GM12864 (cell line): ENCODE data around the gene GRID1.

Experiments used
- DNase-seq: peaks from one replicate; pipeline ENCODE4 v3.0.0-alpha.2; 2011; ENCODE audit warnings: low read depth
- H3K4me3 ChIP-seq: 2 replicates; pipeline ENCODE4 v1.5.1; 2011; ENCODE audit warnings: mild to moderate bottlenecking, low read depth, low read length, control low read depth
- TF ChIP-seq, protein P1 (sequence below): IDR thresholded peaks from 2 replicates; pipeline ENCODE4 v1.5.1; 2011; ENCODE audit warnings: low read depth, mild to moderate bottlenecking, moderate library complexity, low read length, control low read depth, inconsistent platforms; ENCODE audit errors: missing control alignments

The GRID1 gene

DNA sequence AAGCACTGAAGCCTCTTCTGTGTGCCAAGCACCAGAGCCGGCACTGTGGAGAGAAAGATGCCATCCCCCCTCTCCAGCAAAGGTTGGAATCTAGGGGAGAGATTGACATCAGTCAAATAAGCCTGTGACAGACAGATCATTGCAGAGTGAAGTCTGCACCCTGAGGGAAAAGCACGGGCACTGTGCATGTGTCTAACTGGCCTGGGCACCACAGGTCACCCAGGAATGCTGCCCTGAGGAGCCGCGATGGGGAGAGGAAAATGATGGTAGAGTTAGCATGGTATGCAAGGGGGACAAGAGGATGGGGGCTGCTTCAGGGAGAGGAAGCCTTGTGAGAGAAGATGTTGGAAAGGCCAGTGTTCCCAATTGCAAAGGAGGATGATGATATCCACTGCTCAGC, 261.0 kb downstream of the GRID1 start:
- DNase-seq = no peak
- TF ChIP-seq, protein P1, sequence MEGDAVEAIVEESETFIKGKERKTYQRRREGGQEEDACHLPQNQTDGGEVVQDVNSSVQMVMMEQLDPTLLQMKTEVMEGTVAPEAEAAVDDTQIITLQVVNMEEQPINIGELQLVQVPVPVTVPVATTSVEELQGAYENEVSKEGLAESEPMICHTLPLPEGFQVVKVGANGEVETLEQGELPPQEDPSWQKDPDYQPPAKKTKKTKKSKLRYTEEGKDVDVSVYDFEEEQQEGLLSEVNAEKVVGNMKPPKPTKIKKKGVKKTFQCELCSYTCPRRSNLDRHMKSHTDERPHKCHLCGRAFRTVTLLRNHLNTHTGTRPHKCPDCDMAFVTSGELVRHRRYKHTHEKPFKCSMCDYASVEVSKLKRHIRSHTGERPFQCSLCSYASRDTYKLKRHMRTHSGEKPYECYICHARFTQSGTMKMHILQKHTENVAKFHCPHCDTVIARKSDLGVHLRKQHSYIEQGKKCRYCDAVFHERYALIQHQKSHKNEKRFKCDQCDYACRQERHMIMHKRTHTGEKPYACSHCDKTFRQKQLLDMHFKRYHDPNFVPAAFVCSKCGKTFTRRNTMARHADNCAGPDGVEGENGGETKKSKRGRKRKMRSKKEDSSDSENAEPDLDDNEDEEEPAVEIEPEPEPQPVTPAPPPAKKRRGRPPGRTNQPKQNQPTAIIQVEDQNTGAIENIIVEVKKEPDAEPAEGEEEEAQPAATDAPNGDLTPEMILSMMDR = no peak
- H3K4me3 ChIP-seq = no peak overlapping the region

DNA sequence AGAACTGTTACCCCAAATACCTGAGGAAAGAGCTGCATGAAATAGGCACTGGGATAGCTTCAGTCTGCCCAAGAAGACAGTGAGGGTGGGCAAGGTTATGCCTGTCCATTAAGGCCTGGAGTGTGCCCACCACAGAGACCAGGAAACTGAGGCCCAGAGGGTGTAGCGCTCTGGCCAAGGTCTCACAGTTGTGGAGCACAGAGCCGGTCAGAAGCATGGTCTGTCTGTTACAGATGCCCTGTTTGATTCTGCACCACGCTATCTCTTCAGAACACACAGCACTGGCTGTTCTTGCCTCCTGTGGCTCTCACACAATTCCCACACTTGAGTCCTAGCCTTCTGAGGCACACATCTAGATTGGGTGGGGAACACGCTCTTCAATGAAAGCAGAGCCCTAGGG, 261.4 kb downstream of the GRID1 start:
- DNase-seq = no peak
- no peak overlapping the region for H3K4me3 ChIP-seq
- TF ChIP-seq, protein P1 = no peak

DNA sequence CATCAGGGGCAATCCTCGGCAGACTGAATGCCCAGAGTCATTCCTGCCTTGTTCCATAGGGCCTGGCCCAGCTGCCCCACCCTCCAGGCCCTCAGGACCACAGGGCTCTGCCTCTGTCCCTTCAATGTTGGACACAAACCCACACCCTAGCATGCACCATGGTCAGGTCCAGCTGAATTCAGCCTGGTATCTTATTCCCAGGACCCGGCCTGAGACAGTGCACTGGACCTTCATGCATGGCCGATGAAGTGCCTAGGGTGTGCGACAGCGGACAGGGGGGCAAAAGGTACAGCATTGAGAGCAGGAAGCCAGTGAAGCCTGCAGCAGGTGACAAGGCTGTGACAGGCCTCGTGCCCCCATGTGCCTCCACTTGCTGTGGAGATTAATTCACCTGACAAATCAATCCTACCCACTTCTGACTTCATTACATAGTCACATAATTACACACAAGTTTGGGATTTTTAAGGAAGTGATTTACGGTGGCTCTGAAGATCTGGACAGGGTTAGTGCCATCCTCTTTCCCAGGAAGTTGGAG, 261.9 kb downstream of the GRID1 start:
- H3K4me3 ChIP-seq = no peak overlapping the region
- TF ChIP-seq, protein P1 = no peak
- DNase-seq = no peak

DNA sequence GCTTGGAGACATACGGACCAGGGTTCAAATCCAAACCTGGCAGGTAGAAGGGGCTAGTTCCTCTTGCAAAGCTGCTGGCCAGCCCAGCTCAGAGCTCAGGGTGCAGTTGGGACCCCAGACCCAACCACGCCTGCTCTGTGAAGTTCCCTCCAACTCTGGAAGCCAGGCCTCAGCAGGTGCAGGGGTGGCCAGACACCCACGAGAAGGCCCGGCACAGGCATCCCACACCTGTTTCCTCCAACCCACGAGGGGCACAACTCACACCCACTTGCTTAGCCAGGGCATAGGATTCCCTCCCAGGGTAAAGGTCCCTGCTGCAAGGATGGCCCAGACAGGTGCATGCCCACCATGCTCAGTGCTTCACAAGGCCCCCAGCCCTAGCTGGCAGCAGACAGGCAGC, 262.4 kb downstream of the GRID1 start:
- no peak for DNase-seq
- TF ChIP-seq, protein P1 = no peak
- no peak overlapping the region for H3K4me3 ChIP-seq

DNA sequence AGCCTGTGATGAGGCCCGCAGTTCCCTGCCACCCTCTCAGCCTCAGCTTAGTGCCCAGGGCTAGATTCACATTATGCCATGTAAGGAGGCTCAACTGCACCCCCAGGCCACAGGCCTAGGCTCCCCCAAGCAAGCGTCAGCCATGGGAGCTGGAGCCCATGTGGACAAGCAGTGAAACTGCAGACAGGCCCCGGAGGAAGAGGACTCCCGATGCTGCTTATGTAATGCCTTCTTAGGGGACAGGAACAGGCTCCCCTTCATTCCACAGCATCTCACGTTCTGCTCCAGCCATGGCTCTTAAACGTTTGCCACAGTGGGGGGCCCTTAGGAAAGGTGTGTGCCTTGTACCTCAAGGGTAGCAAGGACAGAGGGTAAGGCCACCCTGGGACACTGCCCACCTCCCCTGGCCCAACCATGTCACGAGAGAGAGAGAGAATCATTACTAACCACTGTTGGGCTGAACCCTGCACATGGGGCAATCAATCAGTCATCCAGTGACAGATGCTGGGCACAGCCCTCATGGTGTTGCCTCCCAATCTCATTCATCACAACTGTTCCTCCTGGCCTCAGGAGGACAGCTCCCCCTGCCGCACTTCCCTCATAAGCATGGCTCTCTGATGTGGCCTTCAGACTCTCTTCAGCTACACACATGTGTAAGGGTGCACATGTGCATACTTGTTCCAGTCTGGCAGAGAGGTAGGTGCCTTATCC, 263.0 kb downstream of the GRID1 start:
- no peak overlapping the region for H3K4me3 ChIP-seq
- DNase-seq = no peak
- TF ChIP-seq, protein P1 = peak; percentile 21

DNA sequence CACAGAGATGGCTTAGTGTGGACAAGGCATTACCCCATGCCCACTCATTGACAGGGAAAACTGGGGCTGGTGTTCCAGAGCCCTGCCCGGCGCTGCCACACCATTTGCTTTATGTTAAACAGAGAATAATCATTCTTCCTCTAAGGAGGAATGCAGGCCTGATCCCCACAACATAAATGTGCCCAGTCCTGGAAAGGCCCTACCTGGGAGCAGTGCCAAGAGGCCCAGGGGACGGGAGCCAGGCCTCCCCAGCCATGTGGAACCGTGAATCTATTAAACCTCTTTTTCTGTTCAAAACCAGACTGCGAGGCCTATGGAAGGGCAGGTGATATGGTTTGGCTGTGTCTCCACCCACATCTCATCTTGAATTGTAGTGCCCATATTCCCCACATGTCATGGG, 264.1 kb downstream of the GRID1 start:
- TF ChIP-seq, protein P1 = no peak
- no peak overlapping the region for H3K4me3 ChIP-seq
- DNase-seq = no peak

DNA sequence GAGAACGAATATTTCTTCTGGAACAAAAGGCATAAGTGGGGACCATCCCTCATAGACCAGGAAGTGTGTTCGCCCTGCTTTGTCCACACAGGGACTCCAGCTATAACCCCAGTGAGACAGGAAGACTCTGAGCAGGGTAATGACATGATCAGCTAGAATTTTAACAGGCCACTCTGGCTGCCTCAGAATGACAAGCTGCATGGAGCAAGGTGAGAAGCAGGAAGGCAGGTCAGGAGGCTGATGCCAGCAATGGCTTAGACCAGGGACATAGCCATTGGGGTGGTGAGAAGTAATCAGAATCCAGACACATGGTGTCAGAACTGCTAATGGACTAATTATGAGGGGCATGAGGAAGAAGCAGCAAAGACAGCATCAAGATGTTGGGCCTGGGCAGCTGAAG, 264.6 kb downstream of the GRID1 start:
- TF ChIP-seq, protein P1 = no peak
- H3K4me3 ChIP-seq = no peak overlapping the region
- no peak for DNase-seq
